ENCODE measurements around the gene MBD2. TPM values are rescaled to one million over a fixed set of nuclear protein-coding genes. Genes with fewer than 3 reads are reported as not detected.

The MBD2 gene
- total RNA-seq, 1 donor from 2014 or later, result 111 TPM

- Histone ChIP-seq H3K27ac (no peak overlapping the region), H3K9me3 (peaks cover 0 to 4% of the 10 kb centered on the region in 2 donors), H3K36me3 (no peaks in the 10 kb centered on the region), H3K4me3 (no peak overlapping the region), H3K27me3 (no peaks in the 10 kb centered on the region), H3K4me1 (no peaks in the 10 kb centered on the region)
- intact Hi-C loops (cut with DNase I), result no loop called here
- TF ChIP-seq CTCF (IDR thresholded peaks at IDR 0.05), result no peak
- DNase-seq (ENCODE audit: low spot score in 2 of 2), result no peak
These were observed 89.3 kb downstream of the MBD2 start for GRCh38 chr18:54135216-54135615.

GRCh38 chr18:54134053-54134452, 90.4 kb downstream of the MBD2 start:
- Histone ChIP-seq H3K27me3 (no peaks in the 10 kb centered on the region), H3K36me3 (no peaks in the 10 kb centered on the region), H3K4me3 (no peak overlapping the region), H3K9me3 (peaks cover 0 to under 1% of the 10 kb centered on the region in 2 donors), H3K27ac (no peak overlapping the region), H3K4me1 (no peaks in the 10 kb centered on the region)
- intact Hi-C loops (cut with DNase I), result no loop called here
- DNase-seq (ENCODE audit: low spot score in 2 of 2), result no peak
- no peak for TF ChIP-seq CTCF (IDR thresholded peaks at IDR 0.05)

- Histone ChIP-seq H3K27me3 (no peaks in the 10 kb centered on the region), H3K9me3 (no peaks in the 10 kb centered on the region), H3K4me1 (no peaks in the 10 kb centered on the region), H3K27ac (no peak overlapping the region), H3K36me3 (no peaks in the 10 kb centered on the region), H3K4me3 (no peak overlapping the region)
- intact Hi-C loops (cut with DNase I), result no loop called here
- no peak for DNase-seq (ENCODE audit: low spot score in 2 of 2)
- TF ChIP-seq CTCF (IDR thresholded peaks at IDR 0.05), result no peak
These were observed 93.8 kb downstream of the MBD2 start for GRCh38 chr18:54130631-54131030.

- H3K27me3 ChIP-seq, result no peaks in the 10 kb centered on the region
- no peak for TF ChIP-seq CTCF (IDR thresholded peaks at IDR 0.05)
- no peak overlapping the region for H3K27ac ChIP-seq
- no peak for DNase-seq (ENCODE audit: low spot score in 2 of 2)
- no peaks in the 10 kb centered on the region for H3K36me3 ChIP-seq
- intact Hi-C loops (cut with DNase I), result no loop called here
- H3K9me3 ChIP-seq, result no peaks in the 10 kb centered on the region
- H3K4me3 ChIP-seq, result no peak overlapping the region
- H3K4me1 ChIP-seq, result no peaks in the 10 kb centered on the region
These were observed 94.3 kb downstream of the MBD2 start for GRCh38 chr18:54130177-54130576.

GRCh38 chr18:54129448-54130067, 94.9 kb downstream of the MBD2 start:
- no peak for DNase-seq (ENCODE audit: low spot score in 2 of 2)
- Histone ChIP-seq H3K36me3 (no peaks in the 10 kb centered on the region), H3K27ac (no peak overlapping the region), H3K27me3 (no peaks in the 10 kb centered on the region), H3K4me3 (no peak overlapping the region), H3K9me3 (no peaks in the 10 kb centered on the region), H3K4me1 (no peaks in the 10 kb centered on the region)
- no peak for TF ChIP-seq CTCF (IDR thresholded peaks at IDR 0.05)
- intact Hi-C loops (cut with DNase I), result loop anchor here (10.0 kb wide), 1 partner anchor 435 kb away; no protein-coding TSS in a partner anchor

Measured in ascending aorta (tissue), 2 donors.